NCI-H2171 treated with DMSO at 0.1 percent for 48 hours (cell line): ENCODE results near the gene AVPI1.
"Not testable (repeated sequence)": the region's sequence is repeated elsewhere in the genome, so short reads cannot be mapped to it uniquely, and the experiment has no call there.

Source experiments
- DNase-seq: peaks from one replicate; lab custom pipeline; 2025; lab: John Stamatoyannopoulos, UW

AVPI1 gene

GRCh38 chr10:97682042-97682441 is 5.0 kb downstream of the AVPI1 start:
- no peak for DNase-seq

DNA sequence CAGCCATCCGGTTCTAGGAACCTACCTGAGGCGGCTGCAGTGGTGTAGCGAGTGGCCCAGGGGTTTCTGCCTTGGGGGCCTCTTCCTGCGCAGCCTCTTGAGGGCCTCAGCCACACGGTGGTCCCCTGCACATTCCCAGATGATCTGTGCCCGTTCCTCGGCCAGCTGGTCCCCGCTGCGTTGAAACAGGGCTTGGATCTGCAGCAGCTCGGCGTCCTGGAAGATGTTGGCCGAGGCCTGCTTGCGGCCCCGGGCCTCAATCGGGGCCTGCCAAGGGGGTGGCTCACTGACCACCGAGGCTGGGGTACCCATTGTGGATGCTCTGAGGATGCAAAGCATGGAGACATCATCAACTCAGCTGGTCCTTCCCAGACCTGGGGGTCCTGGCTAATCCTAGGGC is 7.4 kb downstream of the AVPI1 start:
- DNase-seq, result no peak

- peak; percentile 52 for DNase-seq
Measured at GRCh38 chr10:97676770-97677581, 10.1 kb downstream of the AVPI1 start.

GRCh38 chr10:97675222-97675621 is 11.8 kb downstream of the AVPI1 start:
- no peak for DNase-seq

DNA sequence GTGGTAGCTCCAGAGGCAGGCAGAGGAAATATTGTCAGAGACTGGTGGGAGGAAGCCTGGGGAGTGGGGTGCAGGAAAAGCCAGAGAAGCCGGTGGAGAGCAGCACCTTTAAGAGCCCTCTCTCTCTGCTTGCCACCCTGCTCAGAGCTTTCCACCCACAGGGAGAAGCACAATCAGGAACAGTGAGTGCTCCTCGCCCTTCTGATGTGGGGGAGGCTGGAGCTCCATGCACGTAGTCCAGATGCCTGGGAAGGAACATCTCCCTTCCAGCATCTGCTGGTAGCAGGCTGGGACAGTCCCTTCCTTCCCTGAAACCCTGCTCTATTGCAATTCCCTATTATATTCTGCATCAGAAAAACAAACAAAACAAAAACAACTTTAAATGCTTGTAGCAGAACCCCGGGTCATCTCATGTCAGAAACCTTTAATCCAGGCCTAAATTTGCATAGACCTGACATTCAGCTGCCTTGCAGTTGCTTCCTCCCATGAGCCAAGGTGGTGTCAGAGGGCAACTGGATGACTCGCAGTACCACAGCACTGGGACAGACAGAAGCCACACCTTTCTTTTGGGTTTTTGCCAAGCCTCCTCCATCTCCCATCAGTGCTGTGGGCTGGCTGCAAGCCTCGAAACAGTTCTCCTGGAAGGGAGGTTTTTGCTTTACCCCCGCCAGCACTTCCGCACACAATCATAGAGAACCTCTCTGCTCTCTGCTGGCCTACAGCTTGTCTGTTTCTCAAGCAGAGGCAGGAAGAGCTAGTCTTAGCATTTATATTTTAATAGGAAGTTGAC is 13.1 kb downstream of the AVPI1 start:
- no peak for DNase-seq

GRCh38 chr10:97669571-97669970 is 17.5 kb downstream of the AVPI1 start:
- no peak for DNase-seq

GRCh38 chr10:97667463-97667862 is 19.6 kb downstream of the AVPI1 start:
- DNase-seq, result no peak

GRCh38 chr10:97666992-97667391 is 20.0 kb downstream of the AVPI1 start:
- no peak for DNase-seq

DNA sequence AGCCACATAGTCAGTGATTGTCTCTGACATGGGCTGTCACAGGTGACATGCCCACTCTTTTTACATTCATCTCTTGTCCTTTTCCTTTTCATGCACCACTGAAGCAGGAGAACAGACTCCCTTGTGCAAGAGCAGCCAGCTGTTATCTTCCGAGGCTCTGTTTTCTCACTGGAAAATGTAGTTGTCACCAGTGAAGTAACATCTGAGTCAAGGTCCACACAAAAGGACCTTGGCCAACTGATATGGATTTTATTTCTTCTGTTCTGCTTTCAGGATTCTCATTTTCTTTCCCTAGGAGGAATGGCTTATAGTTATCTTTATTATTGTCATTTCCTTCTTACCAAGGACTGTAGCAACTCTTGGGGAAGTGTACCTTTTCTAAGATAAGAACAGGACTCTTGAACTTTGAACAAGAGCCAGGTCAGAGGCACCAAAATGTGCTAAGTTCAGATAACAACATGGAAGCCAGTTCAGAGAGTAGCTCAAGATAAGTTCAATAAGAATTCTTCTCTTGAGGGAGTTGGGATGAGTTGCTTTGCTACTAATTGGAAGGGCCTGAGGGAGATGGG is 22.7 kb downstream of the AVPI1 start:
- no peak for DNase-seq

DNA sequence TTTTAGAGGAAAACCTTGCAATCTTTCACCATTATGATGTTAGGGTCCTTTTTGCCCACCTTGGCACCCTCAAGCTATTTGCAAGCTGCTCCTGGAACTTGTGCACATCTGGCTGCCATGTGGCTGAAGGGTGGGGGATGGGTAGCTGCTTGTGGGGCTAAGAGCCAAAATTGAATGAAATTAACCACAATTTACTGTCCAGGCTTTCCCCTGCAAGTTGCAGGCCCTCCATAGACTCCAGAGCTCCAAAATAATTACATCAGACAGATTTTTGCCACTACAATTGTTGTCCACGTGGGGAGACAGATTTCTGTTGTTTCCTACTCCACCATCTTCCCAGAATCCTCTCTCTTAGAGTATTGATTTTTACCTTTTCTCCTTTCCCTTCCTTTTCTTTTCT is 27.5 kb downstream of the AVPI1 start:
- no peak for DNase-seq

GRCh38 chr10:97656777-97657176 is 30.3 kb downstream of the AVPI1 start:
- DNase-seq, result no peak

DNA sequence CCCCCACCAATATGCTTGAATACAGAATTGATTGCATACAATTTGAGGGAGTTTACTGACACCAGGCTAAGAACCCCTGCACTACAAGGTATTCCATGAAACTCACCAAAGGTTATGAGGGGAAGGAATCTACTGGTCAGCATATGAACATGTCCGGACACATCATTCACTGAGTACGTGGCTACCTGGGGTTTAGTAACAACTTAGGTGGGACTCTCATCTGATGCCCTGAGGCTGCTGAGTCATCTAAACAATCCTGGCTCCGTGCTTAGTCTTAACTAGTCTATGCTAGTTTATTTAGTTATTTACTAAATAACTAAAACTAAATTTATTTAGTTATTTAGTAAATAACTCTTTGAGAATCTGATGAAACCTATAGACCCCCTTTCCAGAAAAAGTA is 35.3 kb downstream of the AVPI1 start:
- no peak for DNase-seq

DNA sequence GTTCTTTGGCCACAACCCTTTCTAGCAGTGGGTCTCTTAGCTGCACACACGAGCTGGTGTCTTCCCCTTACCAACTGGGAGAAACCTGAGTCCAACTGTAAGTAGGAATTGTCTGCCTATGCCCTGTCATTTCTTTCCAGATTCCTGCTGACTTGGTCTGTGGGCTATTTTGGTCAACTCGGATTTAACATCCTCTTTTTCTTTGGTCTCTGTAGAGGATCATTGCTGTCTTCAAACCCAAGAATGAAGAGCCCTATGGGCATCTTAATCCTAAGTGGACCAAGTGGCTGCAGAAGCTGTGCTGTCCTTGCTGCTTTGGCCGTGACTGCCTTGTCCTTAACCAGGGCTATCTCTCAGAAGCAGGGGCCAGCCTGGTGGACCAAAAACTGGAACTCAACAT is 36.3 kb downstream of the AVPI1 start:
- DNase-seq, result no peak

- not testable (repeated sequence) for DNase-seq
Measured at GRCh38 chr10:97649405-97649750, 37.7 kb downstream of the AVPI1 start.

- DNase-seq, result no peak
Measured at GRCh38 chr10:97648562-97649404, 38.3 kb downstream of the AVPI1 start.

DNA sequence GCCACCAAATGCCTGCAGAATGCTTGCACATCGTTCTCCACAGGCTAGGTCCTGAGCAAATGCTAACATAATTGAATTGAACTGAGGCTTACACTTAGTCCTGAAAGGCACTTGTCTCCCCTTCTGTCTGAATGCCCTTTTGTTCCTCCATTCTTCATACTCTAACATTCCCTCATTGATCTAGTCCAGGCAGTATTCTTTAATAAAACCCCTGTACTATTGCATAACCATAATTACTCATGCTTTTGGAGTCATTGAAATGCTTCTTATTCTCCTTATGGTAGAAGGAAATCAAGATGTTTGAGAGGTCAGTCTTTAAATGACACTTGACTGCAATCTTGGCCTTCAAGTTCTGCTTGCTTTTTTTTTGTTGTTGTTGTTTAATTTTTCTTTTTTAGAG is 39.5 kb downstream of the AVPI1 start:
- DNase-seq, result no peak

- no peak for DNase-seq
Measured at GRCh38 chr10:97644936-97645335, 42.1 kb downstream of the AVPI1 start.

- DNase-seq, result no peak
Measured at GRCh38 chr10:97643441-97643985, 43.5 kb downstream of the AVPI1 start.

DNA sequence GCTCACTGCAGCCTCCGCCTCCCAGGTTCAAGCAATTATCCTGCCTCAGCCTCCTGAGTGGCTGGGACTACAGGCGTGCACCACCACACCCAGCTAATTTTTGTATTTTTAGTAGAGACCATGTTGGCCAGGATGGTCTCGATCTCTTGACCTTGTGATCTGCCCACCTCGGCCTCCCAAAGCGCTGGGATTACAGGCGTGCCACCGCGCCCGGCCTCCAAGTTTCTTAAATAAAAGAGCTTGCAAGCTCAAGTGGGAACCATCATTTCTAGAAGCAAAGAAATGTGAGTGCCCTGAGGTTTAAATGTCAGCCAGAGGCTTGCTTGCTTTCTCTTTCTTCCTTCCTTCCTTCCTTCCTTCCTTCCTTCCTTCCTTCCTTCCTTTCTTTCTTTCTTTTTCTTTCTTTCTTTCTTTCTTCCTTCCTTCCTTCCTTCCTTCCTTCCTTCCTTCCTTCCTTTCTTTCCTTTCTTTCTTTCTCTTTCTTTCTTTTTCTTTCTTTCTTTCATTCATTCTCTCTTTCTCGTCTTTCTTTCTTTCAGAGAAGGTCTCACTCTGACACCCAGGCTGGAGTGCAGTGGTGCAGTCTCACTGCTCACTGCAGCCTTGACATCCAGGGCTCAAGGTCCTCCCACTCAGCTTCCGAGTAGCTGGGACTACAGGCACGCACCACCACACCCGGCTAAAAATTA is 44.4 kb downstream of the AVPI1 start:
- not testable (repeated sequence) for DNase-seq

GRCh38 chr10:97640868-97641811 is 45.9 kb downstream of the AVPI1 start:
- DNase-seq, result no peak
